HG02678 (cell line): Measurements from ENCODE around the gene KCNC3.

Source experiments
- ATAC-seq: cut with Tn5 transposase; IDR thresholded peaks from one replicate; pipeline ENCODE4 v1.9.1; 2021; ENCODE audit warnings: mild to moderate bottlenecking, moderate library complexity; ENCODE audit not compliant: unreplicated experiment

Gene KCNC3

DNA sequence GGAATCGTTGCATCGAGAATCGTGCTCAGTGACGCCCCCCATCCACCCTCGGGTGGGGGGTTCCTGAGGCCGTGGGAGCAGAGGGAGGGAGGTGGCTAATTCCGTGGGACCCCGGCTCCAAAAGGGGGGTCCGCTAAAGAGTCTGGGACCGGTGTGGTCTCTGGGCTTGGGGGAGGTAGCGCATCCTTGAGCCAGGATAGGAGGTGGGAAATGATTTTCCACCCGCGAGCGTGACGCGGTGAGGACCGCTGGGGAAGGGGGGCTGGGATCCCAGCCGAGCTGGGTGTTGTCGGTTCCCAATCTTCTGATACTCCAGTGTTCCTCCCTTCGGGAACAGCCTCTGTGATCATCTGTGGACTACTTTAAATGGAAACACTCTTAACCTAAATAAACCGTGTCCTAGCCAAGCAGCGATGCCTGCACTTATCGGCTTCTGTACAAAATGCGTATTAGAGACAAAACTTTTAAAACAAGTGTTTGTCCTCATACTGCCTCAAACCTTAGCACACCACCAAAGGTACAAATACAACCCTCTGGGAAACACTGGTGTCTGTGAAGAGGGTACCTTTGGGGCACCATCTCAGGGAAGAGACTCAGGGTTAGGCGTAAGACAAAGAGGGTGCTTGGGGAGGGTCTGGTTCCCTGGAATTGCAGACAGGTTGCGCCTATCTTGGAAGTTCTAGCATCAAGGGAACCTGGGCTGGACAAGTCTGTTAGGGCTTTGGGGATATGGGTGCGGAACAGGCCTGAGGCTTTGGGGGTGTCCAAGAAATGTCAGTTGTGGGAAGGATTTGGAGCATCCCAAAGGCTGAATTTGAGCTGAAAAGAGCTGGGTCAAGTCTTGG lies 16.0 kb downstream of the KCNC3 start:
- no peak for ATAC-seq

- no peak for ATAC-seq
Observed at GRCh38 chr19:50311723-50312635, 17.2 kb downstream of the KCNC3 start.

DNA sequence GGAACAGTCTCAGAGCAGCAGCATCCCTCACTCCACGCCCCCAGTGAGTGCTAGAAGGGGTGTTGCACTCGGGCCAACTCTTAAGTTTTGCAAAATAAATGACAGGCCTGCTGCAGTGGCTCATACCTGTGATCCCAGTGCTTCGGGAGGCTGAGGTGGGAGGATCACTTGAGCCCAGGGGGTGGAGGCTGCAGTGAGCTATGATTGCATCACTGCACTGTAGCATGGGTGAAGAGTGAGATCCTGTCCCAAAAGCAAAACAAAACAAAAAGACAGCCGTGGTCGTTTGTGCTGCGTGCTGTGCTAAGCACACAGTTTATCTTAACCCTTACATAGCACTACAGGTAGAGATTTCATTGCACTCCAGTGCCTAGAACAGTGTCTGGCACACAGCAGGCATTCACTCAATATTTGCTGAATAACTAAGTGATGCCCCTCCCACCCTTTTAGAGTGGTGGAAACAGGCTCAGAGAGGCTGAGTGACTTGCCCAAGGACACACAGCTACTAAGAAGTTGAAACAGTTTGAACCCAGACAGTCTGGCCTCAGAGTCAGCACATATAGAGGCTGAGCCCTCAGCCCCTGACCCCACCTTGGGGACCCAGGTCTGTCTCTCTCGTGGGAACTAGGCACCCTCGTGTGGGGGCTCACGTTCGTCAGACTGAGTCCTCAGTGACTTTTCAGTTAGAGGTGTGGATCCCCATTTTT lies 18.3 kb downstream of the KCNC3 start:
- ATAC-seq, result no peak

- no peak for ATAC-seq
Observed at GRCh38 chr19:50309396-50310125, 19.6 kb downstream of the KCNC3 start.

DNA sequence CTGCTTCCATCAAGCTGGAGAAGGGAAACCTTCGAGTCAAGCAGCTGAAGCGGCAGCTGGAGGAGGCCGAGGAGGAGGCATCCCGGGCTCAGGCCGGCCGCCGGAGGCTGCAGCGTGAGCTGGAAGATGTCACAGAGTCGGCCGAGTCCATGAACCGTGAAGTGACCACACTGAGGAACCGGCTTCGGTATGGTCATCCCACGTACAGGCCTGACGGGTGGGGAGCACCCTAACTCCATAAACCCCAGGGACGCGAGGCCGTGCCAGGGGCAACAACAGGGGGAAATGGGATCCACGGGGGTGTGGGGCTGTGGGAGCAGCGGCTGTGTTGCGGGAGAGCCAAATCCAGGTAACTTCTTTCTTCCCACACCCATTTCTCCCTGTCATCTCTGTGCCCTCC lies 20.2 kb downstream of the KCNC3 start:
- no peak for ATAC-seq

- no peak for ATAC-seq
Observed at GRCh38 chr19:50303558-50303957, 25.6 kb downstream of the KCNC3 start.

DNA sequence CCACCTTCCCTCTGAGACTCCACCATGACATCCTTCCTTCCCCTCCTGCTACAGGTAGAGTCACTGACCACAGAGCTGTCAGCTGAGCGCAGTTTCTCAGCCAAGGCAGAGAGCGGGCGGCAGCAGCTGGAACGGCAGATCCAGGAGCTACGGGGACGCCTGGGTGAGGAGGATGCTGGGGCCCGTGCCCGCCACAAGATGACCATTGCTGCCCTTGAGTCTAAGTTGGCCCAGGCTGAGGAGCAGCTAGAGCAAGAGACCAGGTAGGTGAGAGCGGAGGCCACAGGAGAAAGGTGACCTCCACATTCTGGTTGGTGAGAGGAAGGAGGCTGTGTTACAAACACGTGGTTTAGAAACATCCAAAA lies 27.6 kb downstream of the KCNC3 start:
- no peak for ATAC-seq

GRCh38 chr19:50300814-50301606 lies 28.2 kb downstream of the KCNC3 start:
- no peak for ATAC-seq

GRCh38 chr19:50300051-50300450 lies 29.1 kb downstream of the KCNC3 start:
- ATAC-seq, result no peak

DNA sequence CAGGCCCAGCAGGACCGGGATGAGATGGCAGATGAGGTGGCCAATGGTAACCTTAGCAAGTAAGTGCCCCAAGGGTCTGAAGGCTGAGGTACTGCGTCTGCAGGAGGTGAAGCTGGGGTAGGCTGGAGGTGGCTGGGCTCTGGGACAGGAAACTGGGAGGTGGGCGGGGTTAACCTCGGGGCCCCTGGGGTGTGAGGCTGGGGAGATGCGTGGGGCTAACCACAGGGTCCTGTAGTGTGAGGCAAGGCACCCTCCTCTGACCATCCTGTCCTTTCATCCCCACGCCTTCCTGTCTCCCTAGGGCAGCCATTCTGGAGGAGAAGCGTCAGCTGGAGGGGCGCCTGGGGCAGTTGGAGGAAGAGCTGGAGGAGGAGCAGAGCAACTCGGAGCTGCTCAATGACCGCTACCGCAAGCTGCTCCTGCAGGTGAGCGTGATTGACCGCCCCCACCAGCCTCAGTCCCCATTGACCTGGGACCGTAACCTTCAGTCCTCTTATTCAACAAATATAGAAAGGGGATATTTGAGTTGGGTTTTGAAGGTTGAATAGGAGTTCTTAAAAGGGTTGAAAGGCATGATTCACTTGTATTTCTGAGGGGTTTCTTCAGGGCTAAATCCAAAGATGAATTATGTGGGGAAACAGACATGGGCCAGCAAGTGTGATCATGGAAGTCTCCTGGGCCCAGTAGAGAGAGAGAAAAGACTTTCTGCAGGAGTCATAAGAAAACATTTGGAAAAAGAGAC lies 35.7 kb downstream of the KCNC3 start:
- no peak for ATAC-seq

- ATAC-seq, result no peak
Observed at GRCh38 chr19:50292216-50292827, 36.9 kb downstream of the KCNC3 start.

DNA sequence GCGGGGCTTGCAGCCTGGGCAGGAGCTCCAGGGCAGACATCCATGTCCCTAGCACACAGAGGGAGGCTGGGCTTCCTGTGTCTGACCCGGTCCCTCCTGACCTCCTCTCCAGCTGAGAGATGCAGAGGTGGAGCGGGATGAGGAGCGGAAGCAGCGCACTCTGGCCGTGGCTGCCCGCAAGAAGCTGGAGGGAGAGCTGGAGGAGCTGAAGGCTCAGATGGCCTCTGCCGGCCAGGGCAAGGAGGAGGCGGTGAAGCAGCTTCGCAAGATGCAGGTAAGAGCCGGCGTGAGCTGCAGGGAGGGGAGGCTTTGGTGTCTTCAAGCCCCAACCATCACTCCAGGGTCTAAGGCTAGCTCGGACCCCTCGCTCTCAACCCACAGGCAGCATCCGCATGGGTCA lies 38.4 kb downstream of the KCNC3 start:
- no peak for ATAC-seq

- no peak for ATAC-seq
Observed at GRCh38 chr19:50290011-50290410, 39.2 kb downstream of the KCNC3 start.

GRCh38 chr19:50288954-50289353 lies 40.2 kb downstream of the KCNC3 start:
- ATAC-seq, result no peak

GRCh38 chr19:50287331-50287730 lies 41.8 kb downstream of the KCNC3 start:
- ATAC-seq, result no peak

DNA sequence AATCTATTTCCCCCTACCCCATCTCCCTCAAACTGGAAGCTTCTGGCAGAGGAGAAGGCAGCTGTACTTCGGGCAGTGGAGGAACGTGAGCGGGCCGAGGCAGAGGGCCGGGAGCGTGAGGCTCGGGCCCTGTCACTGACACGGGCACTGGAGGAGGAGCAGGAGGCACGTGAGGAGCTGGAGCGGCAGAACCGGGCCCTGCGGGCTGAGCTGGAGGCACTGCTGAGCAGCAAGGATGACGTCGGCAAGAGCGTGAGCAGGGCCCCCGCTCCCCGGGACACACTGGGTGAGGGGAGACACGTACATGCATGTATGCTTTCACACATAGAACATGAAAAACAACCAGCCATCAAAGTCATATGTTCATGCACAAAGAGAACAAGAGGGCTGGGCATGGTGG lies 42.7 kb downstream of the KCNC3 start:
- no peak for ATAC-seq

GRCh38 chr19:50285833-50286232 lies 43.3 kb downstream of the KCNC3 start:
- no peak for ATAC-seq

GRCh38 chr19:50281491-50281890 lies 47.7 kb downstream of the KCNC3 start:
- no peak for ATAC-seq

- no peak for ATAC-seq
Observed at GRCh38 chr19:50280983-50281382, 48.2 kb downstream of the KCNC3 start.
